AG09319 (cell line): ENCODE data around the gene NHSL1.

Experiments
- DNase-seq: peaks from one replicate; pipeline ENCODE4 v3.0.0-alpha.2; 2010; ENCODE audit warnings: low read depth; ENCODE audit errors: extremely low read depth
- TF ChIP-seq, protein P1 (sequence below): IDR thresholded peaks from 2 replicates; pipeline ENCODE4 v1.5.1; 2011; ENCODE audit warnings: low read depth, mild to moderate bottlenecking, inconsistent platforms, low read length, moderate library complexity

The NHSL1 gene

GRCh38 chr6:138419766-138420165 lies 79.5 kb downstream of the NHSL1 start:
- TF ChIP-seq, protein P1, sequence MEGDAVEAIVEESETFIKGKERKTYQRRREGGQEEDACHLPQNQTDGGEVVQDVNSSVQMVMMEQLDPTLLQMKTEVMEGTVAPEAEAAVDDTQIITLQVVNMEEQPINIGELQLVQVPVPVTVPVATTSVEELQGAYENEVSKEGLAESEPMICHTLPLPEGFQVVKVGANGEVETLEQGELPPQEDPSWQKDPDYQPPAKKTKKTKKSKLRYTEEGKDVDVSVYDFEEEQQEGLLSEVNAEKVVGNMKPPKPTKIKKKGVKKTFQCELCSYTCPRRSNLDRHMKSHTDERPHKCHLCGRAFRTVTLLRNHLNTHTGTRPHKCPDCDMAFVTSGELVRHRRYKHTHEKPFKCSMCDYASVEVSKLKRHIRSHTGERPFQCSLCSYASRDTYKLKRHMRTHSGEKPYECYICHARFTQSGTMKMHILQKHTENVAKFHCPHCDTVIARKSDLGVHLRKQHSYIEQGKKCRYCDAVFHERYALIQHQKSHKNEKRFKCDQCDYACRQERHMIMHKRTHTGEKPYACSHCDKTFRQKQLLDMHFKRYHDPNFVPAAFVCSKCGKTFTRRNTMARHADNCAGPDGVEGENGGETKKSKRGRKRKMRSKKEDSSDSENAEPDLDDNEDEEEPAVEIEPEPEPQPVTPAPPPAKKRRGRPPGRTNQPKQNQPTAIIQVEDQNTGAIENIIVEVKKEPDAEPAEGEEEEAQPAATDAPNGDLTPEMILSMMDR, result no peak
- no peak for DNase-seq

DNA sequence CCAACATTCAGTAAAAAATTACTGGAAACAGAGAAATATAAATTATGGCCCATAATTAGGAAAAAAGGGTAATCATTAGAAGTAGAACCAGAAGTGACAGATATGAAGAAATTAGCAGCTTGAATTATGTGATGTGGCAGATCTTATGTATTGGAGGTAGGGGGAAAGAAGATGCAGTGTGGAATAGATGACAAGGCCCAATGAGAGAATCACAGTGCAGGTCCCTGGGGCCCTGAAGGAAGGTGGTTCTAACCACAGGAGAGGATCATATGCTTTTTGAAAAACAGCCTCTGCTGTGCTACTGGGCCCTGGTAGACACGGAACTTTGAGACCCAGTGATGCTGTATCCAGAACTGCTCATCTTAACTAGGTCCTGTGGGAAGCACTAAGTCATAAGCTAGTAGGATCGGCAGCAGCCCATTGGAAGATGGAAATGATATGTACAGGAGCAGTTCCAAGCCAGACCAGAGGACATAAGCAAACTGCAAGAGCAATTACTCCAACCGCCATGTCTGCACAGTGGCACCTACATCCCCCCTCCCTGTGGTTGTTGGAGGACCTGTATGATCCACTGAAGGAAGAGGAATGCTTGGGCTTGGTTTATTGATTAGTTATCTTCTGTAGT lies 81.1 kb downstream of the NHSL1 start:
- DNase-seq, result no peak
- TF ChIP-seq, protein P1, result no peak

GRCh38 chr6:138417493-138418117 lies 81.7 kb downstream of the NHSL1 start:
- TF ChIP-seq, protein P1, result no peak
- no peak for DNase-seq

- TF ChIP-seq, protein P1, result no peak
- no peak for DNase-seq
Observed at GRCh38 chr6:138416206-138416605, 83.1 kb downstream of the NHSL1 start.

DNA sequence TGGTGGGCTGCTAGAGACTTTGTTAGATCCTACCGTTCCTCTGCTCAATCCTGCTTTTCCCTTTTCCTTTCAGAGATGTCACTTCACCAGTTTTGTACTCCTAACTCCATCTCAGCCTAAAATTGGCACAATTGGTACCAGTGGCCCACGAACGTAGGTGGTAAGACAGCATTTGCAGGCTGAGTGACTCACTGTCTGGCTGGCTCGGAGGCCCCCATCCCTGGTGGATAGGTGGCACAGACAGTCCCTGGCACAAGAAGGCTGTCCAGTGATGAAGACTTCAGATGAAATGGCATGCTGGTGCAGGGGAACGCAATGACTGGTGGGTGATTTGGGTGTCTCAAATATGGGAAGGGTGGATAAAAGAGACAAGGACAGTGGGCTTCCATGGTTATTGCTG lies 84.2 kb downstream of the NHSL1 start:
- DNase-seq, result no peak
- TF ChIP-seq, protein P1, result no peak

- no peak for DNase-seq
- TF ChIP-seq, protein P1, result no peak
Observed at GRCh38 chr6:138410972-138411880, 88.1 kb downstream of the NHSL1 start.
